GM18499 (cell line): ENCODE results near the gene MYDGF.
"Not testable (repeated sequence)": the region's sequence is repeated elsewhere in the genome, so short reads cannot be mapped to it uniquely, and the experiment has no call there.

ENCODE experiments used
- ATAC-seq: cut with Tn5 transposase; IDR thresholded peaks from one replicate; pipeline ENCODE4 v1.9.1; 2021; ENCODE audit warnings: moderate number of reproducible peaks; ENCODE audit not compliant: insufficient read depth, unreplicated experiment

MYDGF gene

GRCh38 chr19:4669723-4670480 lies at the start of gene MYDGF:
MYDGF (minus strand) TSS chr19:4670342; CDS start chr19:4670334, 8 bp downstream.
- no peak for ATAC-seq

GRCh38 chr19:4719499-4719866 lies 49.3 kb upstream of the MYDGF start:
- ATAC-seq: no peak

- ATAC-seq: no peak
These were observed 48.0 kb upstream of the MYDGF start for GRCh38 chr19:4717966-4718701.

GRCh38 chr19:4717191-4717965 lies 47.2 kb upstream of the MYDGF start:
- no peak for ATAC-seq

GRCh38 chr19:4715529-4716221 lies 45.5 kb upstream of the MYDGF start:
- ATAC-seq: no peak

- ATAC-seq: not testable (repeated sequence)
These were observed 45.0 kb upstream of the MYDGF start for GRCh38 chr19:4715178-4715528.

GRCh38 chr19:4714016-4714415 lies 43.9 kb upstream of the MYDGF start:
- no peak for ATAC-seq

- ATAC-seq: no peak
These were observed 43.3 kb upstream of the MYDGF start for GRCh38 chr19:4713384-4713951.

- ATAC-seq: no peak
These were observed 42.6 kb upstream of the MYDGF start for GRCh38 chr19:4712771-4713170.

- no peak for ATAC-seq
These were observed 41.1 kb upstream of the MYDGF start for GRCh38 chr19:4711211-4711610.

- no peak for ATAC-seq
These were observed 40.1 kb upstream of the MYDGF start for GRCh38 chr19:4710281-4710600.

- no peak for ATAC-seq
These were observed 39.5 kb upstream of the MYDGF start for GRCh38 chr19:4709440-4710280.

GRCh38 chr19:4707956-4708650 lies 38.0 kb upstream of the MYDGF start:
- no peak for ATAC-seq

- ATAC-seq: no peak
These were observed 37.2 kb upstream of the MYDGF start for GRCh38 chr19:4707322-4707721.

GRCh38 chr19:4705413-4706131 lies 35.4 kb upstream of the MYDGF start:
- no peak for ATAC-seq

GRCh38 chr19:4704317-4704673 lies 34.2 kb upstream of the MYDGF start:
- ATAC-seq: no peak

- no peak for ATAC-seq
These were observed 33.7 kb upstream of the MYDGF start for GRCh38 chr19:4703671-4704316.

GRCh38 chr19:4702764-4703163 lies 32.6 kb upstream of the MYDGF start:
- ATAC-seq: no peak
